ENCODE results near the gene FAM20C. TPM values are rescaled to one million over a fixed set of nuclear protein-coding genes. Genes with fewer than 3 reads are reported as not detected.

FAM20C gene
- total RNA-seq, 1 donor = 16.8 TPM

GRCh38 chr7:175955-176354 lies 16.4 kb upstream of the FAM20C start:
- no peak overlapping the region for H3K4me3 ChIP-seq (ENCODE audit: low read depth, low read length)
- no peak for DNase-seq (ENCODE audit: low read depth)
- no peak for TF ChIP-seq CTCF (IDR thresholded peaks at IDR 0.05; ENCODE audit: insufficient read depth, low read depth, low read length)

- DNase-seq (ENCODE audit: low read depth) = no peak
- H3K4me3 ChIP-seq (ENCODE audit: low read depth, low read length) = no peak overlapping the region
- TF ChIP-seq CTCF (IDR thresholded peaks at IDR 0.05; ENCODE audit: insufficient read depth, low read depth, low read length) = no peak
These were observed 16.0 kb upstream of the FAM20C start for GRCh38 chr7:176381-176780.

- no peak for TF ChIP-seq CTCF (IDR thresholded peaks at IDR 0.05; ENCODE audit: insufficient read depth, low read depth, low read length)
- DNase-seq (ENCODE audit: low read depth) = no peak
- H3K4me3 ChIP-seq (ENCODE audit: low read depth, low read length) = no peak overlapping the region
These were observed 15.4 kb upstream of the FAM20C start for GRCh38 chr7:176786-177459.

GRCh38 chr7:178444-178843 lies 13.9 kb upstream of the FAM20C start:
- no peak overlapping the region for H3K4me3 ChIP-seq (ENCODE audit: low read depth, low read length)
- no peak for DNase-seq (ENCODE audit: low read depth)
- TF ChIP-seq CTCF (IDR thresholded peaks at IDR 0.05; ENCODE audit: insufficient read depth, low read depth, low read length) = no peak

GRCh38 chr7:179209-179681 lies 13.1 kb upstream of the FAM20C start:
- H3K4me3 ChIP-seq (ENCODE audit: low read depth, low read length) = no peak overlapping the region
- no peak for TF ChIP-seq CTCF (IDR thresholded peaks at IDR 0.05; ENCODE audit: insufficient read depth, low read depth, low read length)
- no peak for DNase-seq (ENCODE audit: low read depth)

GRCh38 chr7:179948-180694 lies 12.2 kb upstream of the FAM20C start:
- H3K4me3 ChIP-seq (ENCODE audit: low read depth, low read length) = no peak overlapping the region
- no peak for DNase-seq (ENCODE audit: low read depth)
- no peak for TF ChIP-seq CTCF (IDR thresholded peaks at IDR 0.05; ENCODE audit: insufficient read depth, low read depth, low read length)
